RPMI8226 (cell line): ENCODE measurements around the gene NCBP1.

Experiments used
- DNase-seq: peaks from one replicate; pipeline ENCODE4 v3.0.0-alpha.2; 2015

NCBP1 gene

DNA sequence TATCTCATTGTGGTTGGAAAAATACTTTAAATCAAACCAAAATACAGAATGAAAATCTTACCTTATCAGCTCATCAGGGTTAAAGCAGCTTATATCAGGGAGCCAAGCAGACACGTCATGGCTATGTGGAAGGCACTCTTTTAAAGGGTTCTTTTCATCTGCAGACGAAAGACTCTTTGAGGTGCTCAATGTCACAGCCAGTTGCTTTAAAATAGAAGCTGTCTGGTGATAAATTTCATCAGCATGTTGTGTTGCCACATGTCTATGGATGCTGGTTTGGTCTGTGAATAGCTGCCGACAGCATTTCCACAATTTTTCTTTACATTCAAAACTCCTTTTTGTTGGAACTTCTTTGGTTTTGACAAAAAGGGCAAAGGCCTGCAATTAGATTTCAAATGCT, 8.0 kb upstream of the NCBP1 start:
- DNase-seq = no peak

DNA sequence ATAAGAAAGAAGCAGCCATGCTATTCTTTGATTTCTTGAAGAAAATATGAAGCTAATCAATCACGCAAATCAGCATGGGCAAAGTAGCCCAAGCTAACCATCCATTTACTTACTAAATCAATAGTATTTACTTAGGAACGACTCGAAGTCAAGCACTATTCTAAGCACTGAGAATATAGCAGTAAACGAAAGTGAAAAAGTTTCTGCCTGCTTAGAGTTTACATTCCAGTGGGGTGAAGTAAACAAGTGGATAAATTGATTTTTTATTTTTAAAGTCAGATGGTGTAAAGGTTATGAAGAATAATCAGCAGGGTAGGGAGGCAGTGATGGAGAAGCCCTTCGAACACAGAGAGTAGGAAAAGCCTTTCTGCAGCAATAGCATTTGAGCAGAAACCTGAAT, 6.0 kb upstream of the NCBP1 start:
- DNase-seq = no peak

DNA sequence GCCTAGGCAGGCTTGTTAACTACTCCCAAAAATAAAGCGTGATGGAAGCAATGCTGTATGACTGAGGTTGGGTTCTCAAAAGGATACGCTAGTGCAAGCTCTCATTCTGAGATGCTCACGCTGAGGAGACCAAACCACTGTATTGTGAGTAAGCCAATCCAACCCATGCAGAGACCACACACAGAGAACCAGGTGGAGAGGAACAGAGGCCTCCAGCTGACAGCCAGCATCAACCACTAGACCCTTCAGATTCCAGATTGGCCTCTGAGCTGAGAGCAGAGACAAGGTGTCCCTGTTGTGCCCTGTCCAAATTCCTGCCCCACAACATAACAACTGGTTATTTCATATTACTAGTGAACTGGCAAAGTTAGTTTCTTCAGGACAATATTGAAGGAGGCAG, 5.0 kb upstream of the NCBP1 start:
- DNase-seq = no peak

DNA sequence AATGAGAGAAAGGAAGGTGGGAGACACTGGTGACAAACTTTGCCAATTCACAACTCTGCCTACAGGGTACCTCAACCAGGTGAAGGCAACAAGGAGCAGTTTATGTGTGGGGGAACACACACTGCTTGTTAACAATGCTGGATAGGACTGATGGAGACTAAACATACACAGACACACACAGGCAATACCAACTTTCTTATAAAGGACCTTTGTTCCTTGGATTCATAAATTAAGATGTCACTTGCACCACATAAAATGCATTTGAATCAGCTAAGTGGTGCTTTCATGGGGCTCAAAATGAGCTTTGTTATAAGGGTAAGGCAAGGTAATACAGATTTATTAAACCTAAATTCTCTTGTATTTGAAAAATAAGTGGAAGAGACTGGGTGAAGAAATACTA, 4.5 kb upstream of the NCBP1 start:
- no peak for DNase-seq

DNA sequence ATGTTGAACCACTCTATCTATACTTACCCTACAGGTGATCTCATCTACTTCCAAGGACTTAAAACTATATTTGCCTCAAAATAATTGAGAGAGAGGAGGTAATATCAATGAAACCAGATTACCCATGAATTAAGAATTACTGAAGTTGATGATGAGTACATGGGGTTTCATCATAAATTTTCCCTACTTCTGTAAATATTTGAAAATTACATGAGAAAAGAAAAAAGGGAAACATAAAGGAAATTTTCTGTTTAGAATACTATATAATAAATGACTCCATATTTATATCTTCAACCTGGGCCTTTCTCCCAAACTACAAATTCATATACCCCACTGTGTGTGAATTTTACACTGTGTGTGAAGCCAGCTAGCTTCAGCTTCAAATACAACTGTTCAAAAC, 3.0 kb upstream of the NCBP1 start:
- no peak for DNase-seq

DNA sequence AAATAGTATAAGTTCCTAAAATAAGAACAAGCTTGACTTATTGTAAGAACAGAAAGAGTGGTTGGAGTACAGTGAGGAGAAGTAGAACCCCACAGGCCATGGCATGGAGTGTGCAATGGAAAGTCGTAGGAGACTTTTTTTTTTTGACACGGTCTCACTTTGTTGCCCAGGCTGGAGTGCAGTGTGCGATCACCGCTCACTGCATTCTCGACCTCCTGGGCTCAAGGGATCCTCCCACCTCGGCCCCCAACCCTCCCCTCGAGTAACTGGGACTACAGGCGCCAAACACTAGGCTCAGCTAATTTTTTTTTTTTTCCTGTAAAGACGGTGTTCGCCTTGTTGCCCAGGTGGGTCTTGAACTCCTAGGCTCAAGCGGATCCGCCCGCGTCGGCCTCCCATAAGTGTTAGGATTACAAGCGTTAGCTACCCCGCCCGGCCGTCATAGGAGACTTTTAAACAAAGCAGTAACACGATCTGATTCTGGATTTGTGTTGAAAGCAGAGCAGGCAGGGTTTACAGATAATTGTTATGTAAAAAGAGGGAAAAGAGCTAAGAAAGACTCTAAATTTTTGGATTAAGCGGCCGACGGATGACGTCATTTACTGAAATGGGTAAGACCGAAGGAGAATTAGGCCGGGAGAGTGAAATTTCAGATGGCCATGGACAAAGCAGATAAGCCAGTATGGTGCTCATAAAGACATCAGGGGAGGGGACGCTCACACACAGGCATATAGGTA, 1.2 kb upstream of the NCBP1 start:
- peak; percentile 53 for DNase-seq

DNA sequence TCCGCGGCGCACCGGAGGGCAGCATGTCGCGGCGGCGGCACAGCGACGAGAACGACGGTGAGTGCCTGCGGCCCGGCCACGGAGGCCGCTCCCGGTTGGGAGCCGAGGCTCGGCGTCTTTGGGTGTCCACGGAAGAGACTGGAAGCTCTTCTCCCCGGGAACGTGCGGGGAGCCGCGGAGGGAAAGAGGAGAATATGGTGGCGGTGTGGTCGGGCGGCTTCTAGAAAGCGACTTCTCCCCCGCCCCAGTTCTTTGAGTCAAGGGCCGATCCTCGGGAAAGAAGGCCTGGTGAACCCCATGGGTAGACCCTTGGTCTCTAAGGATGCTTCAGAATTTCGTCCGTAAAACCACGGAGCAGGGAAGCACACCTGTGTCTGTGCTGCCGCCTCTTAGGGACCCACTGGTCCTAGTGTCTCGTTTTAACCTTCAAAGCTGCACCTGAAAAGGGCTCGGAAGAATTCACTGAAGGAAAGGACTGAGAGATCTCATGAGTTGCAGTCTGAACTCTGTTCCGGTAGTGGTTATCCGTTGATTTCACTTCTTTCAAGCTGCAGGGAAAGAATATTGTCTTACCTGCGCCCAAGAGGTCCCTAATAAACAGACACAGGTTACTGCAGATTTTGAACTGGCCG, 354 bp downstream of the NCBP1 start:
- peak; percentile 12 for DNase-seq

DNA sequence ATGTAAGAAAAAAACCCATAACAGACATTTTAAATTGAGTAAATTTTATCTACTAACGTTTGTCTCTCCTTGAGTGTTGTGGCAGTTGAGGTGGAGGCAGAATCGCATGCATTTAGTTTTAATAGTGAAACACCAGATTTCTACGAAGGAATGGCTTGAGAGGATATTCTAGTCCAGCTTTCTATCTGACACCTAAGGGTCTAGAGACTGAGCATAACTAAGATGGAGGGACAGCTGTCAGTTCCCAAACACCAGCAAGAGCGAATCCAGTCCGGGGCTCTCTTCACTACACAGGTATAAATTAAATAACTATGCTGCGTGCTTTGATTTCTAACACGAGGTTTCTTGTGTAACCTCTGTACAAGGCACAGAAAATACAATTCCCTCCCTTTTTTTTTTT, 1.4 kb downstream of the NCBP1 start:
- no peak for DNase-seq

DNA sequence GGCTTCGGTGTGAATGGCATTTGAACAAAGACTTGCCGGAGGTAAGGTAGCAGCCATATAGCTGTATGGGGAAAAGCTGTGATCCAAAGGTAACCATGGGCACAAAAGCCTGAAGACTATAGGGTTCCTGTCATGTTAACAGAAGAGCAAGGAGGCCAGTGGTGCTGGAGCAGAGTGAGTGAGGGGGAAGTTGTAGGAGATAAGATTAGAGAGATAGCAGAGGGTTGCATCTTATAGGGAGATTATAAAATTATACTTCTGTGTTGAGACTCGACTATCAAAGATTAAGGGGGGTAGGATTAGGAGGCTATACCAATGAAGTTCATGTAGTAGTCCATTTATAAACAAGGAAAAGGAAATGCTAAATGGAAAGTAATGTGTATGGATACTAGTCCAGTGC, 3.3 kb downstream of the NCBP1 start:
- DNase-seq = no peak

DNA sequence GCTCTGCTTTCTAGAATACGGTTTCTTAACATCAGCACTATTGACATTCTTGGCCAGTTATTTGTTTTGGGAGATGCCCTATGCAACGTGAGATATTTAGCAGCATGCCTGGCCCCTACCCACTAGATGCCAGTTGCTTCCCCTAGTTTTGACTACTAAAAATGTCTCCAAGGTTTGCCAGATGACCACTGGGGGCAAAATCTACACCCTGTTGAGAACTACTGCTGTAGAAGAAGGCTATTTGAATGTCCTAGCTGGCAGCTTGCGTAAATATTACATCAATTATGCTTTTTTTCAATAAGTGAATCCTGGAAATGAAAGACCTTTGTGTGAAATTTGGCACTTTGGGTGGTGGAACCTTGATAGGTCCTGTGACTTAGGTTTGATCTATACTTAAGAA, 5.0 kb downstream of the NCBP1 start:
- DNase-seq = no peak

DNA sequence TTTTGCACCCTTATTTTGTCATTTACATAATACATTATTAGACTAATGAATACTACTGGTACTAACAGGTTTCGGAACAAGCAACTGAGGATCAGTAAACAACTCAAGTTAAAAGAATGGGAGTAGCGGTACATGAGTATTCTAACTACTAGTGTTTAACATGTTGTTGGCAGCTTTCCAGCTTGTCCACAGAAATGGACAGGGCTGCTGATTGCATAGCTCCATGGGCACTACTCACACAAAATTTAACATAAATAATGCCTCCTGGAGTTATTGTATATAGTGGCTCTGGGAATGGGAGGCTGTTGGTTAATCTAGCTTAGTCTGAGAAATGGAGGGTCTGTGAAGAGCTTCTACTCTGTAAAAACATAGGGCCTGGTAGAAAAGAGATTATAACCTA, 6.7 kb downstream of the NCBP1 start:
- no peak for DNase-seq

DNA sequence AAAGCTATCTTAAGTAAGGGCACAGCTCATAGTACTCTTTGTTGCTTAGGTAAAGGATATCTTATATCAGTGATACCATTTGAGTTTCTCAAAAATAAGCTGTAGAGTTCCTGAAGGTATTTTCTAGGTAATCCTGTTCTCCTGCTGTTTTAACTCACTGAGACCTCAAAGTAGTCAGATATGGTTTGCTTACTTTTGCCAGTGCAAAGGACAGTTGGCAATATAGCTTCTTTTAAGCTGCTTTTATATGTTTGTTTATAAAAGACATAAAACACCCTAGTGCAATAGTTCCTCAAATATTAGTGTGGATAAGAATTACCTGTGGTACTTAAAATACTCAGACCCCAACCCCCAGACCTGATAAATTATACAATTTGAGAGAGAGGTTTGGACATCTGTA, 12.1 kb downstream of the NCBP1 start:
- no peak for DNase-seq

DNA sequence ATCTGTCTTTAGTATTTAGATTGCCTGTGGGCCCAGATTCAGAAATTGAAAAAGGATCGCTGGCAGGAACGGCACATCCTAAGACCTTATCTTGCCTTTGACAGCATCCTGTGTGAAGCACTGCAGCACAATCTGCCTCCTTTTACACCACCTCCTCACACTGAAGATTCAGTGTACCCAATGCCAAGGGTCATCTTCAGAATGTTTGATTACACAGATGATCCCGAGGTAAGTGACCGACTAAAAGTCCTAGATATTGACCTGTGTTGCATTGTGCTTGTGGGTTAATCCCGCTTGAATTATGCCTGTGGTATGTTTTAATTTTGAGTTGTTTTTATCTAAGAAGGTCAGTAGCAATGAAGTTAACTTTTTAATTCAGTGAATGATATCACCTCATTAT, 14.4 kb downstream of the NCBP1 start:
- no peak for DNase-seq

DNA sequence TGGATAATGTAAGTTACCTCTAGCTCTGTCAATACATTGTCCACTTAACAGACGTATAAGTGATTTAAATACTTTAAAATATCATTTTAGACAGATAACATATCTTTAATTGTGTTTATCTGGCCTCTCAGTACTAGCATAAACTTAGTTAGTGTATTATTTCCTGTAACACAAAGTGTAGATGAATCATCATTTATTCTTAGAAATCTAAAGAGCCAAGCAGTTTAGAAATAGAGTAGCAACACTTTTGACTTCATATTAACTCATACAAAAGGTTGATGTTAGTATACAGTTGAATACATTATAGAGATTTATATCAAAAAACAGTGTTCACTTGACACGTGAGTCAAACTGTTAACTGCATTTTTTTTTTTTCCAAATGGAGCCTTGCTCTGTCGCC, 18.0 kb downstream of the NCBP1 start:
- DNase-seq = no peak

DNA sequence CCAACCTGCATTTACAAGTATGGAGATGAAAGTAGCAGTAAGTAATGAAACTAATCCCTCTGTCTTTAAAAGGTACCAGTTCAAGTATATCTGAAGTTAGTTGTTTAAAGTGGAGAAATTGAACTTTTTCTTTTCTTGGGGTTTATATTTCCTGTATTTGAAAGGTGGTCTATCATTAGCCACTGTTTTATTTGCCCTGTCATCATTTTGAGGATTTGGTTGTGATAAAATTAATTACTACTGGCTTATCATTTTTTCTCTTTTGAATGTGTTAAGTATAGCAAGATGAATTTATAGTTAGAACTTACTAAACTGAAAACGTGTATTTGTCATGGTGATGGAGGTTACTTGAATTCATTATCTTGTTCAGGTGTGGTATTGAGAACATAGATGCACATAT, 25.1 kb downstream of the NCBP1 start:
- DNase-seq = no peak

DNA sequence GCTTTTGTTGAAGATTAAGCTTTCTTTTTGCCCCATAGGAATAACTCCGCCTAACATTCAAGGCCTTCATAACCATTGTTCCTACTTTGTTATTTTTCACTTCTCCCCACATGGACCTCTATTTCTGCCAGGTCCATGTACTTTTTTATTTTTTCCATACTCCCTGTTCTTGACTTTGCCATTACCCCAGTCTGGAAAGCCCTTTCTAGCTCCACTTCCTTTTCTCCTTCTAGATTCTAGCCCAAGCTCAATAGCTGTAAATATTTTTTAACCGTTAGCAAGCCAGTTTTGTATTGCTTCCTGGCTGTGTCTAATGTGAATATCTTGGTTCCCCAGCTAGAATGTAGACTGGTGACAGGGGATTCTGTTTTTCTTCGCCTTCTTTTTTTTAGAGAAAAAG, 26.1 kb downstream of the NCBP1 start:
- no peak for DNase-seq

DNA sequence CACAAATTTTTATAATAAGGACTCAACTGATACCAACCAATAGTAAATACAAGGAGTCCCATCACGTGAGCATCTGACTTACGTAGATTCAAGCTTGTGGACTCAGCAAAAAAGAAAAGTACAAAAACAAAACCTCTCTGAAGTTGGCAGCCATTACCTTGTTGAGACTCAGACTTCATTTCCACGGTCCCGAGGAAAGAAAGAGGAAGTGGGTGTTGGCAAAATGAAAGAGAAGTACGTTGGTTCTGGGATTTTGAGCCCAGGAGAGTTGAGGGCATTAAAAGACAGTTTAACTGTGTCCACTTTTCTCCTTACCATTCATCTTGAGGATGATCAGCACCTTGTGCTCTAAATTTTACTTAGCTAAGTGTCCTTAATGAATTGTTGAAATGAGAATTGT, 26.7 kb downstream of the NCBP1 start:
- no peak for DNase-seq

DNA sequence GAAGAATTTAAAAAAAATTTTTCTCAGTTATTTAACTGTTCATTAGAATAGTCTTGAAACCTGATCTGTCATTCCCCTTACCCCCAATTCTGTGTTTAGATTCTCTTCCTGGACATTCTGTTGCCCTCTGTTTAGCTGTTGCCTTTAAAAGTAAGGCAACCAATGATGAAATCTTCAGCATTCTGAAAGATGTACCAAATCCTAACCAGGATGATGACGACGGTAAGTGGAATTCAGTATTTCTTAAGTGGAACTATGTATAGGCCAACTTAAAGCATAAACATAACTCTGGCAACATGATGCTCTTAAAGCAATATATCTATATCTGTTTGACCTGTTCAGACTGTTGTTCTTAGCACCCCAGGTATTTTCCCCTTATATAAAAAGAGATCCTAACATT, 27.2 kb downstream of the NCBP1 start:
- no peak for DNase-seq

DNA sequence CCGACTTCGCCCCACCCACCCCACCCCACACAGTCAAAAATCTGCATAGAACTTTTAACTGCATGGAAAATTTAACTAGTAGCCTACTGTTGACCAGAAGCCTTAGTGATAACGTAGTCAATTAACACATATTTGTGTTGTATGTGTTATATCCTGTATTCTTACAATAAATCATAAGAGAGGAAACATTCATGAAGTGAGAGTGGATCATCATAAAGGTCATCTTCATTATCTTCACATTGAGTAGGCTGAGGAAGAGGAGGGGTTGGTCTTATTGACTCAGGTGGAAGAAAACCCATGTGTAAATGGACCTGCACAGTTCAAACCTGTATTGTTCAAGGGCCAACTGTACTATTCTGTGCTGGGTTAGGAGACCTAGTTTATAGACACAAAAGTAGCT, 32.1 kb downstream of the NCBP1 start:
- DNase-seq = no peak

DNA sequence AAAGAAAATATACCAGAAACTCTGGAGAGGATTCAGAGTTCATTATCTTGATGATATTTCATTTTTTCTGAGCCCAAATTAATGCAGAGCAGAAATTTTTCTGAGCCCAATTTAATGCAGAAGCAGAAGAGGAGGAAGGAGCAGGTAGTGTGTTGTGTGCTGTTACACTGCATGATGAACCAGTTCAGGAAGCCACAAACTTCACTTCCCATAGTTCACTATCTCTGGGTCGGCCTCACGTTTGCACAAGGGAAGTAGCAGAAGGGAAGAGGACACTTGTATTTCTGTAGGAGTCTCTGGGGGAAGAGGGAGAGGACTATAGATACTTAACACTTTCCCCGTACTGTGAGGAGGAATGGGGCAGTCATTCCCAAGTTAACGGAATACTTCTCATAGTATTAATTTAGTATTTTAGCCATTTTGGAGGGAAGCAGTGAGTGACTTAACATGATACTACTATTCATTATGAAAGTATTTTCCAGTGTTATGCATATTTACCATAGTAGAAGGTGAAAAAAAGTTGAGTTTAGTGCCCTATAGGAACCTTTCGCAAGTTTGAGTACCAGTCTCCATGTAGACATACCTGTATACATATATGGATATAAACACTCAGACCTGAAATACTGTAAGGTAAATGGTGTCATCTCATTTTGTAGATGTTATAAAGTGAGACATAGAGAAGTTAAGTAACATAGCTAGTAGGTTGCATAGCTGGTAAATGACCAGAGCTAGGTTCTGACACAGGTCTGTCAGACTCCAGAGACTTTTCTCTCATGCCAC, 33.5 kb downstream of the NCBP1 start:
- DNase-seq = no peak

DNA sequence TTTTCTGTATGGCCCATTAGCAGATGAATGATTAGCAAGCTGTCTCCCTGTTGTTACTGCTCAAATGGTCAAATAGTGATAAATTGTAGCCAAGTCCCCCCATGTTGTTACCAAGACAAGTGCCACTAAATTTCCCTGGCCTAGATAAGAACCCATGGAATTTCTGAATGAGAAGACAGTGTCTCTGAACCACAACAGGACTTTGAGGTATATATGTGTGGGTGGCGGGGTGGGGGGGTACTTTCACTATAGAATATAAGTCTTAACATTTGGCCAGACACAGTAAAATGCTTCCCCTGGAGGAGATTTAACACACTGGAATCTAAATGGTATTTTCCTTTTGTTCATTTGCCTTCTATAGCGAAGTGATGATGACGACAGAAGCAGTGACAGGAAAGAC, 34.9 kb downstream of the NCBP1 start:
- DNase-seq = no peak

DNA sequence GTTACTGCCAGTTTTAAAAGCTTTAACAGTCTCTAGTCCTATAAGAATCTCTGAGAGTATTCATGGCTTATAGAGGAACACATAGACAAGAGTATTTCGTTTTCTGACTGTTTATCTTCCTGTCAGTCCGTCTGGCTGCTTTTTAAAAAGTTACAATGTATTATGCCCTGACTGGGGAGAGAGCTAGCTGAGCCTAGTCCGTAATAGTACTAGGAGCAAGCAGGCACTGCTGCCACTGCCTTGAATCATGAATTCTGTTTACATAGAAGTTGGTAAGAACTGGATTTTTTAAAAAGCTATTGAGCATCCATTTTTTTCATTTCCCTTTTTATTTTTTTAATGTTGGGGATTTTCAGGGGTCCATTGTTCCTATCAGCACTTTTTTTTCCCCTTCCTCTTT, 37.0 kb downstream of the NCBP1 start:
- DNase-seq = no peak

DNA sequence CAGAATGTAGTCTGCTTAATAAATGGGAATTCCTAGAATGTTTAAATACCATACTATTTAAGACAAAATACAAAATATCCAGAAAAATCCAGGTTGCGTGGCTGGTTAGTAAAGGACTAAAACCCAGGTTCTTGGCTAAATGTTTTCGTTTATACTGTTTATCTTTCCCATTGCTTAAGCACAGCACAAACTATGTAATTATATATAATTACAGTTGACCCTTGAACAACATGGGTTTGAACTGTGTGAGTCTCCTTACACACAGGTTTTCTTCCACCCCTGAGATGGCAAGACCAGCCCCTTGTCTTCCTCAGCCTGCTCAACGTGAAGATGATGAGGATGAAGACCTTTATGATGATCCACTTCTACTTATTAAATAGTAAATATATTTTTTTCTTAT, 38.8 kb downstream of the NCBP1 start:
- DNase-seq = no peak

DNA sequence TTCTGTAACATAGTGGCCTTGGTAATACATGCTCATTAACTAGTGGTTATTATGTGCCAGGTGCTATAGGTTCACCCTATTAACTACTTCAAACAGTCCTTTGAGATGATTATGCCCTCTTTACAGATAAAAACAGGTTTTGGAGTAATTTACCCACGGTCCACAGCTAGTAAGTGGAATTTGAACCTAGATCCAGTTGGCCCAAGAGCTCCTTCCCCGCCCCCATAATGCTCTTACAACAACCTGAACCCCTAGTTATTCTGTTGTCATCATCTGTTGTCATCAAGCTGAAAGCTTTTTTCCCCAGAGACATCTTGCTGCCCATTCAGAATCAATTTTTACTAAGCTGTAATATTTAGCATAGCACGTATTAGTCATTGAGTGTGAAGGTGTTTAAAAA, 40.3 kb downstream of the NCBP1 start:
- no peak for DNase-seq
